HL-60 (cell line): ENCODE results near the gene PNMT.

Experiments
- GABPA ChIP-seq: IDR thresholded peaks from 2 replicates; pipeline ENCODE4 v1.6.1; 2012; ENCODE audit warnings: low read depth
- POLR2AphosphoS5 ChIP-seq: IDR thresholded peaks from 2 replicates; pipeline ENCODE4 v1.6.1; 2012; ENCODE audit warnings: low read depth
- SPI1 ChIP-seq: IDR thresholded peaks from 2 replicates; pipeline ENCODE4 v1.6.1; 2012; ENCODE audit warnings: low read depth, mild to moderate bottlenecking, borderline replicate concordance
- TF ChIP-seq, protein P1 (sequence below): IDR thresholded peaks from one replicate; pipeline ENCODE4 v1.5.1; 2011; ENCODE audit warnings: low read length, control low read depth, inconsistent platforms; ENCODE audit not compliant: insufficient read depth
- TF ChIP-seq, protein P2 (sequence below): IDR thresholded peaks from 2 replicates; pipeline ENCODE4 v1.6.1; 2012; ENCODE audit warnings: low read depth; ENCODE audit not compliant: insufficient replicate concordance

GRCh38 chr17:39626171-39627046 lies 41.8 kb upstream of the PNMT start, which contains the start of gene PPP1R1B:
- TF ChIP-seq, protein P1, sequence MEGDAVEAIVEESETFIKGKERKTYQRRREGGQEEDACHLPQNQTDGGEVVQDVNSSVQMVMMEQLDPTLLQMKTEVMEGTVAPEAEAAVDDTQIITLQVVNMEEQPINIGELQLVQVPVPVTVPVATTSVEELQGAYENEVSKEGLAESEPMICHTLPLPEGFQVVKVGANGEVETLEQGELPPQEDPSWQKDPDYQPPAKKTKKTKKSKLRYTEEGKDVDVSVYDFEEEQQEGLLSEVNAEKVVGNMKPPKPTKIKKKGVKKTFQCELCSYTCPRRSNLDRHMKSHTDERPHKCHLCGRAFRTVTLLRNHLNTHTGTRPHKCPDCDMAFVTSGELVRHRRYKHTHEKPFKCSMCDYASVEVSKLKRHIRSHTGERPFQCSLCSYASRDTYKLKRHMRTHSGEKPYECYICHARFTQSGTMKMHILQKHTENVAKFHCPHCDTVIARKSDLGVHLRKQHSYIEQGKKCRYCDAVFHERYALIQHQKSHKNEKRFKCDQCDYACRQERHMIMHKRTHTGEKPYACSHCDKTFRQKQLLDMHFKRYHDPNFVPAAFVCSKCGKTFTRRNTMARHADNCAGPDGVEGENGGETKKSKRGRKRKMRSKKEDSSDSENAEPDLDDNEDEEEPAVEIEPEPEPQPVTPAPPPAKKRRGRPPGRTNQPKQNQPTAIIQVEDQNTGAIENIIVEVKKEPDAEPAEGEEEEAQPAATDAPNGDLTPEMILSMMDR, result no peak
- no peak for TF ChIP-seq POLR2AphosphoS5
- TF ChIP-seq GABPA, result no peak
- TF ChIP-seq, protein P2, sequence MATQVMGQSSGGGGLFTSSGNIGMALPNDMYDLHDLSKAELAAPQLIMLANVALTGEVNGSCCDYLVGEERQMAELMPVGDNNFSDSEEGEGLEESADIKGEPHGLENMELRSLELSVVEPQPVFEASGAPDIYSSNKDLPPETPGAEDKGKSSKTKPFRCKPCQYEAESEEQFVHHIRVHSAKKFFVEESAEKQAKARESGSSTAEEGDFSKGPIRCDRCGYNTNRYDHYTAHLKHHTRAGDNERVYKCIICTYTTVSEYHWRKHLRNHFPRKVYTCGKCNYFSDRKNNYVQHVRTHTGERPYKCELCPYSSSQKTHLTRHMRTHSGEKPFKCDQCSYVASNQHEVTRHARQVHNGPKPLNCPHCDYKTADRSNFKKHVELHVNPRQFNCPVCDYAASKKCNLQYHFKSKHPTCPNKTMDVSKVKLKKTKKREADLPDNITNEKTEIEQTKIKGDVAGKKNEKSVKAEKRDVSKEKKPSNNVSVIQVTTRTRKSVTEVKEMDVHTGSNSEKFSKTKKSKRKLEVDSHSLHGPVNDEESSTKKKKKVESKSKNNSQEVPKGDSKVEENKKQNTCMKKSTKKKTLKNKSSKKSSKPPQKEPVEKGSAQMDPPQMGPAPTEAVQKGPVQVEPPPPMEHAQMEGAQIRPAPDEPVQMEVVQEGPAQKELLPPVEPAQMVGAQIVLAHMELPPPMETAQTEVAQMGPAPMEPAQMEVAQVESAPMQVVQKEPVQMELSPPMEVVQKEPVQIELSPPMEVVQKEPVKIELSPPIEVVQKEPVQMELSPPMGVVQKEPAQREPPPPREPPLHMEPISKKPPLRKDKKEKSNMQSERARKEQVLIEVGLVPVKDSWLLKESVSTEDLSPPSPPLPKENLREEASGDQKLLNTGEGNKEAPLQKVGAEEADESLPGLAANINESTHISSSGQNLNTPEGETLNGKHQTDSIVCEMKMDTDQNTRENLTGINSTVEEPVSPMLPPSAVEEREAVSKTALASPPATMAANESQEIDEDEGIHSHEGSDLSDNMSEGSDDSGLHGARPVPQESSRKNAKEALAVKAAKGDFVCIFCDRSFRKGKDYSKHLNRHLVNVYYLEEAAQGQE, result no peak
- TF ChIP-seq SPI1, result no peak
